GM21526 (cell line): ENCODE results near the gene CASK.
"Not testable (repeated sequence)": the region's sequence is repeated elsewhere in the genome, so short reads cannot be mapped to it uniquely, and the experiment has no call there.

Experiments used
- ATAC-seq: cut with Tn5 transposase; IDR thresholded peaks from one replicate; pipeline ENCODE4 v1.9.1; 2021; ENCODE audit warnings: moderate library complexity; ENCODE audit not compliant: unreplicated experiment, low FRiP score

Gene CASK

DNA sequence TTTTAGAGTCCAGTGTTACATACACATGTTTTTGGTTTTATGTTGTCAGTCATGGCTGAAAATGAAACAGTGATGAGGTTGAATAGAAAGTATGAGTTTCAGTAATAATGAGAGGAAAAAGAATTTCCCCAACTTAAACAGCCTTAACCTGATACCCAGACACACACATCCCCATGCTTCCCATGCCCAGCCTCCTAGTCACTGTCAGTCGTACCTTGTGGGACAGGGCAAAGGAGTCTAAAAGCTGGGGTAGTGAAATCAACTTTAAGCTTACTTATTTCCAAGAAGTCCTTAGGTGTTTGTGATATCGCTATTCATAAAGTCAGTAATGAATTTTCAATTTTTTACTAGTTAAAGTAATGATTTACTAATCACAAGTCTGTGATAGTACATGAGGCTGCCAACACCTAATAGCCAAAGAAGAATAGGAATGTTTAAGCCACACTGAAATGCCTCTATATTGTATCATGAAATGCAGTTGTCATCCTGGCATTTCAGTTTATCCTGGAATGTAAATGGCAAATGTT lies 258.9 kb downstream of the CASK start:
- ATAC-seq: peak; percentile 76

DNA sequence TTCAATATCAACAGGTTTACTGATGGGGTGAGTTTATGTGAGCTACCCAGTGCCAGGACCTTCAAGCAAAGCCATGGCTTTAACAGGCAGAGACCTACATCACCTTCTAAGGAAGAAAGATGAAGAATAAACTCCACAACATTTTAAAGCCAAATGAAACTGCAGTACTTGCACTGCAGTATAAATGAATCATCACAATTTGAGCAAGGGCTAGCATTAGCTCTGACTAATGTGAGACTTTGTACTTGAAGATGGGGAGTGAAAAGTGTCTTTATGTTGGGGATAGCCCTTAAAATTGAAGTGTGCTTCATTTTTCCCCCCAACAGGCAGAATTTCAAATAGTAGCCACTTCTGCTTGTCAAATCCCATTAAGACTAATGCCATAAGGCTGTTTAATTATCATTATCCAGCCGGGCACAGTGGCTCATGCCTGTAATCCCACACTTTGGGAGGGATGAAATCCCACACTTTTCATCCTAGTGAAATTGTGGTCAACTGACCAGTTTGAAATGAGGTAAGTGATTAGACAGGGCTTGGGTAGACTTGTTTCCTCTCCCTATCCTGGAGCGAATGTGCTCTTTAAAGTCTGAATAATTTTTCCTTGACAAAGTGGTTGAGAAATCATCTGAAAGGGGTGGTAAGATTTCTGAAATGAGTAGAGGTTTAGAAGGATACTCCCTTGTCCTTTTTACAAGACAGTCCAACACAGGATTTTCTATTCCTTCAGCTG lies 261.8 kb downstream of the CASK start:
- ATAC-seq: no peak

GRCh38 chrX:41655631-41656030 lies 267.7 kb downstream of the CASK start:
- no peak for ATAC-seq

- no peak for ATAC-seq
These were observed 268.3 kb downstream of the CASK start for GRCh38 chrX:41655101-41655500.

DNA sequence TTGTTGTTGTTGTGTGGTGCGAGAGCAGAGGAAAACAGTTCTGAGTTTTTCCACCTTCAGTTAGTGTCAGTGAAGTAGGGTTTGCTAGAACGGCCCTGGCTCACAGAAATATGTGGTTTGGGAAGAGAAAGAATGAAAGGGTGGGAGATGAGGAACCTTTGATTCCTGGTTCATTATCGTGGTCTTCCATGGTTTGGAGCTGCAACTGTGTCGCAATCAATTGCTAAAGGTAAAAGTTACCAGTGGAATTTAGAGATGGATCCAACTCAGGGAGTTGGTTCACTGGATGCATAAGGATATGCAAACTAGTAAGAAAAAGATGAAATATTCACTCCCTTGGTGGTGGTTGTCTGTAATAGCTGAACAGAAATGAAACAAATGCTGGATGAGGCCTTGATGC lies 270.2 kb downstream of the CASK start:
- no peak for ATAC-seq

DNA sequence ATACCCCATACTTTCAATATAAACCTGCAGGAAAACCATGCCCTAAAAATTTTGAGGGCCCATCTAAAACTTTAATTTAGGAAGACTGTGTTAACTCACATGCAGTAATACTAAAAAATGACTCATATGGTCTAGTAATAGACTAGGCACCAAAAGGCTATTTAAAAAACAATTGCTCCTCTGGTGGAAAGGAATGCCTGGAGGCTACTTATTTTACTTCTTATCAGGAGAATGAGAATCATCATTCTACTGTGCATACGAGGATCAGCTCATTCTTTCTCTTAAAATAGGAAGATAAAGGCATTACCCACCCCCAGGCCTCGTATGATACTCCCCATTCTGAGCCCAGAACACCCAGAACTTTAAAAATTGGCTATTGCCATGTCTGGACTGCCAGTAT lies 277.2 kb downstream of the CASK start:
- ATAC-seq: not testable (repeated sequence)

DNA sequence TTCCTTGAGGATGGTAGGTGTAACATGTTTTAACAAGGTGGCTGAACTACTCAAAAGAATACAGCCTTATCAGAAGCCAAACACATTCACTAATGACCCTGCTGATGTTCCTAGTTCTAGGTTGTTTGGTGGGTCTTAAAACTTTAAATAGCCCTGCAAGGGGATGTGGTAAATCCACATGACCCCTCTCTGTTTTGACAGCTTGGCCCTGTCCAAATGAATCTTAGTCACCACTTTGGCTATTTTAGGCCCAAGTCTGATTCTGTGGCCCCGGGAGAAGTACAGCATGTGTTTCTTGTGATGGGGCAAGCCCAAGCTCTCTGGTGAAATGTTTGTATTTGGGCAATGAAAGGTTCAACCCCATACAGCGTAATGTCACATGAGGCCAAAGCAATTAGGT lies 289.1 kb downstream of the CASK start:
- no peak for ATAC-seq

GRCh38 chrX:41630091-41630490 lies 293.3 kb downstream of the CASK start:
- no peak for ATAC-seq

DNA sequence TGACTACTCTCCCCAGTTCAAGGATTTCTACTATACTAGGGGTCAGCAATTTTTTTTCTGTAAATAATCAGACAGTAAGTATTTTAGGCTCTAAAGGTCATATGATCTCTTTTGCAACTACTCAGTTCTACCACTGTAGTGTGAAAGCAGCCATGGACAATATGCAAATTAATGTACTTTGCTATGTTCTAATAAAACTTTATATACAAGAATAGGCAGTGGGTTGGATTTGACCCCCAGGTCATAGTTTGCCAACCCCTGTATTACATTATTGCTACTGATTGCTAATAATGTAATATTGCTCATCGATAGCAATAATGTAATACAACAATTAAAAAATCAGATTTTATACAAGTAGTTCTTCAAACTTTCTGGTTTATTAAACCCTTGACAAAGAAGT lies 293.8 kb downstream of the CASK start:
- ATAC-seq: no peak

DNA sequence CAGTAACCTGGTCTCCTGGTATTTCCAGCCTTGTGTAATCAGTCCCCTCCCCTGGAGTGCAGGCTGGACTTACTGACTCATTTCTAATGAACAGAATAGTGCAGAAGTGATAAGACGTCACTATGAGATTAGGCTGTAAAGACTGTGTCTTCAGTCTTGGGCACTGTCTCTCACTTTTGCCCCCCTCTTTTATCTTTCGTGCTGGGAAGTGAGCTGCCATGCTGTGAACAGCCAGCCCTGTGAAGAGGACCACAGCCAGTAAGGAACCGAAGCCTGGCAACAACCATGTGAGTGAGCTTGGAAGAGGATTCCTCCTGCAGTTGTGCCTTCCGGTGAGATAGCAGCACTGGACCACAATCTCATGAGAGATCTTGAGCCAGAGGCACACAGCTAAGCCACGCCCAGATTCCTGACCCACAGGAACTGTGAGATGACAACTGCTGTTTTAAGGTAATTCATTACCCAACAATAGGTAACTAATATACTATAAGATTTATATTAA lies 302.1 kb downstream of the CASK start:
- ATAC-seq: no peak

GRCh38 chrX:41619221-41619620 lies 304.1 kb downstream of the CASK start:
- ATAC-seq: no peak

DNA sequence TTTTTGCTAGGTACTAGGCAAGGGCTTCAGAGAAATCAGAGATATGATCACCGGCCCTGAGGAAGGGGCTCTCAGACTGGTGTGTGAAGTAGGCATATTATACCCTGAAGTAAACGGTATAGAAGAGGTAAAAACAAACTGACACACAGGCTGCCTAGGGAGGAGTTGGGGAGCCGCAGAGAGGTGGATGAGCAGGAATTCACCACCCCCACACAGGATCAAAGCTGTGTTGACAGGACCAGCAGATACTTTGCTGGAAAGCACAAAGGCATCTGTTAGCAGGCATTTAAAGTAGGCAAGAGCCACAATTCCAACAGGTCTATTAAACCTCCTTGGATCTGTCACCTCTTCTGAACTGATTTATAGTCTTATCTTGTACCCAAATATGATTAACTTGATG lies 306.4 kb downstream of the CASK start:
- ATAC-seq: no peak

- no peak for ATAC-seq
These were observed 307.1 kb downstream of the CASK start for GRCh38 chrX:41616255-41616654.

- no peak for ATAC-seq
These were observed 315.1 kb downstream of the CASK start for GRCh38 chrX:41608244-41608643.

DNA sequence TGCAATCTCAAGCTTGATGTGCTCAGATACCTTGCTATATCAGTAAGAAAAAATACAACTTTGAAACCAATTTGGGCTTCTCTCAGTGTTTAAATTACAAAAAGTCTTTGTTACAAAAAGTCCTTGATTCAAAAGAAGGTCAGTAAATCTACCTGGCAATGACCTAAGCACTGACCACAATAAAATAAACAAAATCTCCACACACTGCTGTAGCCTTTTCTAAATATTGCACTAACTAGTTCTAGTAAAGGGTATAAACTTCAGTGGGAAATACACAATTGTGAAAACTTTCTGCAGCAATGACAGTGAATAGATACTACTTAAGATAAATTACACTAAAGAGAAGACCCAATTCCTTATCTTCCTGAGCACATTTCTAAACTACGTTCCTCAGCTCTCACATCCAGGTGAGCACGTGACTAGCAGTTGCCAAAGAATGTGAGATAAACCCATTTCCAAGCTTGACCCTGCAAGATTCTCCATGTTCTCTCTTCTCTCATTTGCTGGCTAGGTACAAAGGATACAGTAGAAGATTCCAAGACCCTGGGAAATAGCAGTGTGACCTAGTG lies 316.0 kb downstream of the CASK start:
- no peak for ATAC-seq

GRCh38 chrX:41606057-41606456 lies 317.3 kb downstream of the CASK start:
- ATAC-seq: not testable (repeated sequence)

- no peak for ATAC-seq
These were observed 318.4 kb downstream of the CASK start for GRCh38 chrX:41604766-41605543.

- ATAC-seq: no peak
These were observed 319.2 kb downstream of the CASK start for GRCh38 chrX:41604177-41604576.

GRCh38 chrX:41603596-41603995 lies 319.8 kb downstream of the CASK start:
- ATAC-seq: no peak

DNA sequence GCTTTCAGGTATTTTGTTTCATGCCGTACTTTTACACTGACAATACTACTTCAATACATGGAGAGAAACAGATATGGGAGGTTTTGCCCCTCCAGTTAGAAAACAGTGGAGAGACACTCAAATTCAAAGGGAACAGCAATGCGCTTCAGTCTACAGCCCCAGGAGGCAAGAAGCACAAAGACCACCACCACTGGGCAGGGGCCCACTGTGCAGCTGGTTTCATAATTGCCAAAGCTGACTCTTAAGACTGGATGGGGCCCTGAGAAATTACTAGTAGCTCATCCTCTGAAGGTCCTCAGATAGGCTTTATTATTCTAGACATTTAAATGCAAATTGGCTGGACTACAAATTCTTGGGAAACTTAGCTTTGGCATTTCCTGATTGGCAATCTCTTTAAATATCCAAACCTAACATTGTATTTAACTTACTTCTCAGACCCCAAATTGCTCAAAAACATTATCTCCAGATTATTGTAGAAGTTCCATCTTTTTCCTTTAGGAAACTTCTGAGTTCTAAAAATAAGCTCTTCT lies 320.5 kb downstream of the CASK start:
- ATAC-seq: no peak

DNA sequence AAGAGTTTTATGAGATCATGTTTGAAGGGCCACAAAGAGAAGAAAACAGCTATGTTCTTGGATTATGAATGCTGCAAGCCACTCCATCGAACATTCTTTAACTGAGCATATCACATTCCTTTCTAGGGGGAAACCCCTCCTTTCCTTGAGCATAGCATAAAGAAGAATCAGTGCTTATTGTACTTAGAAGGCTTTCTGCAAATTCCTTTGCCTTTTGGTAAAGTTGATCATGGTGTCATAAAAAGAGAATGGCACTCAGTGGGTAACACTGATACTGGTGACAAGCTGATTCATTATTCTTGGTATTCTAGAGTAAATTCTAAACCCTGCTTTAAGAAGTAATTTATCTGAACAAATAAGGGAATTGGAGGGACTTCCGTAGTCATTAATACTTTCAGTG lies 323.1 kb downstream of the CASK start:
- ATAC-seq: no peak
